Keratinocyte (primary cell): ENCODE data around the gene ZC3H14. TPM values are rescaled to one million over a fixed set of nuclear protein-coding genes. Genes with fewer than 3 reads are reported as not detected.
A peak's percentile ranks its signal among the peaks of the same experiment; 100 is the strongest.

Experiments
- DNase-seq: peaks from one replicate; pipeline ENCODE4 v3.0.0-alpha.2; 2011; ENCODE audit warnings: low read depth, missing footprints, low spot score
- FAIRE-seq: peaks from 2 replicates; lab custom pipeline; 2011; peaks lifted over from hg19 to GRCh38; lab: Jason Lieb, UNC
- H2AFZ ChIP-seq: 2 replicates; pipeline ENCODE4 v1.6.0; 2012; ENCODE audit warnings: low read length, control low read depth, inconsistent platforms; ENCODE audit not compliant: control insufficient read depth
- H3K27ac ChIP-seq: 2 replicates; pipeline ENCODE4 v1.5.1; 2011; ENCODE audit warnings: low read length; ENCODE audit not compliant: control insufficient read depth, insufficient read depth
- H3K27me3 ChIP-seq: 3 replicates; pipeline ENCODE4 v1.6.0; 2011; ENCODE audit warnings: low read length; ENCODE audit not compliant: control insufficient read depth, insufficient read depth; ENCODE audit errors: extremely low read depth
- H3K36me3 ChIP-seq, 2 experiments: 2 replicates in 1 of 2; 3 replicates in 1 of 2; pipeline ENCODE4 v1.5.1; 2011; ENCODE audit warnings: low read length in 2 of 2, mild to moderate bottlenecking in 1 of 2; ENCODE audit not compliant: control insufficient read depth in 2 of 2, insufficient read depth in 2 of 2; ENCODE audit errors: extremely low read depth in 1 of 2
- H3K4me1 ChIP-seq: 3 replicates; pipeline ENCODE4 v1.5.1; 2011; ENCODE audit warnings: low read length; ENCODE audit not compliant: control insufficient read depth, insufficient read depth; ENCODE audit errors: extremely low read depth
- H3K4me2 ChIP-seq: 3 replicates; pipeline ENCODE4 v1.6.0; 2011; ENCODE audit warnings: low read depth, low read length; ENCODE audit not compliant: control insufficient read depth, insufficient read depth; ENCODE audit errors: extremely low read depth
- H3K4me3 ChIP-seq, 3 experiments: fragments of 200-600 bp in 1 of 3; sonication (generic) in 1 of 3; 2 replicates in 2 of 3; 3 replicates in 1 of 3; pipeline ENCODE4 v1.5.1; 2011 to 2016; ENCODE audit warnings: low read length in 3 of 3, mild to moderate bottlenecking in 3 of 3, control low read depth in 2 of 3, inconsistent platforms in 1 of 3, low read depth in 1 of 3, mixed read lengths in 1 of 3, mixed run types in 1 of 3, moderate library complexity in 1 of 3; ENCODE audit not compliant: control insufficient read depth in 2 of 3, insufficient read depth in 2 of 3; ENCODE audit errors: extremely low read depth in 1 of 3
- H3K79me2 ChIP-seq: 2 replicates; pipeline ENCODE4 v1.6.0; 2012; ENCODE audit warnings: low read length; ENCODE audit not compliant: control insufficient read depth, insufficient read depth
- H3K9ac ChIP-seq: 3 replicates; pipeline ENCODE4 v1.6.0; 2011; ENCODE audit warnings: low read length; ENCODE audit not compliant: control insufficient read depth, insufficient read depth; ENCODE audit errors: extremely low read depth
- H3K9me1 ChIP-seq: 3 replicates; pipeline ENCODE4 v1.6.0; 2011; ENCODE audit warnings: low read length; ENCODE audit not compliant: control insufficient read depth, insufficient read depth; ENCODE audit errors: extremely low read depth
- H3K9me3 ChIP-seq: 2 replicates; pipeline ENCODE4 v1.5.1; 2012; ENCODE audit warnings: low read depth, low read length; ENCODE audit not compliant: control insufficient read depth
- H4K20me1 ChIP-seq: 3 replicates; pipeline ENCODE4 v1.6.0; 2011; ENCODE audit warnings: low read length; ENCODE audit not compliant: control insufficient read depth, insufficient read depth; ENCODE audit errors: extremely low read depth
- EZH2 ChIP-seq: IDR thresholded peaks from one replicate; pipeline ENCODE4 v1.6.1; 2012; ENCODE audit warnings: inconsistent platforms, mild to moderate bottlenecking, low read length, moderate library complexity
- dilution Hi-C: fragments of 300-500 bp; cut with MboI; formaldehyde crosslinking; loops from one replicate; pipeline ENCODE4 v1.7.0; 2020; ENCODE audit warnings: low sequenced_read_pairs; ENCODE audit not compliant: extremely low pct_ligation_motif_present
- polyA plus RNA-seq, 5 experiments: library from polyadenylated mRNA; depleted of rRNA in 3 of 5; stranded (reverse) in 3 of 5; stranded (forward) in 1 of 5; unstranded in 1 of 5; fragments of >200 nt; gene quantifications; 1 replicate in 1 of 5; 2 replicates in 3 of 5; 3 replicates in 1 of 5; pipeline versions ENCODE4 v1.2.1 to v1.2.3, GENCODE V29; 2011 to 2012; ENCODE audit warnings: missing spikeins in 2 of 5, low read depth in 1 of 5, low replicate concordance in 1 of 5
- TF ChIP-seq, protein P1 (sequence below), 3 experiments: IDR thresholded peaks in 1 of 3; conservative IDR thresholded peaks in 1 of 3; optimal IDR thresholded peaks in 1 of 3; 2 replicates in 2 of 3; 3 replicates in 1 of 3; pipeline versions ENCODE3 to v1.5.1; 2011; ENCODE audit warnings: low read length in 3 of 3, mild to moderate bottlenecking in 3 of 3, moderate library complexity in 2 of 3, control low read depth in 1 of 3, inconsistent platforms in 1 of 3; ENCODE audit not compliant: insufficient read depth in 2 of 3; ENCODE audit errors: extremely low read depth in 1 of 3

The ZC3H14 gene
- polyA plus RNA-seq, 1 donor (not counting 4 experiments of a cell fraction or from before 2014, with no cell fraction given): 129 TPM

GRCh38 chr14:88552876-88553275, 10.0 kb upstream of the ZC3H14 start:
- H3K27me3 ChIP-seq: no peaks in the 10 kb centered on the region
- no peak overlapping the region for H2AFZ ChIP-seq
- H3K9ac ChIP-seq: no peak overlapping the region
- no peaks in the 10 kb centered on the region for H4K20me1 ChIP-seq
- no peaks in the 10 kb centered on the region for H3K9me1 ChIP-seq
- H3K9me3 ChIP-seq: no peaks in the 10 kb centered on the region
- DNase-seq: no peak
- peaks cover 12% of the 10 kb centered on the region for H3K4me1 ChIP-seq
- no peak overlapping the region for H3K27ac ChIP-seq
- peaks cover 45% of the 10 kb centered on the region for H3K79me2 ChIP-seq
- FAIRE-seq: no peak
- TF ChIP-seq, protein P1, sequence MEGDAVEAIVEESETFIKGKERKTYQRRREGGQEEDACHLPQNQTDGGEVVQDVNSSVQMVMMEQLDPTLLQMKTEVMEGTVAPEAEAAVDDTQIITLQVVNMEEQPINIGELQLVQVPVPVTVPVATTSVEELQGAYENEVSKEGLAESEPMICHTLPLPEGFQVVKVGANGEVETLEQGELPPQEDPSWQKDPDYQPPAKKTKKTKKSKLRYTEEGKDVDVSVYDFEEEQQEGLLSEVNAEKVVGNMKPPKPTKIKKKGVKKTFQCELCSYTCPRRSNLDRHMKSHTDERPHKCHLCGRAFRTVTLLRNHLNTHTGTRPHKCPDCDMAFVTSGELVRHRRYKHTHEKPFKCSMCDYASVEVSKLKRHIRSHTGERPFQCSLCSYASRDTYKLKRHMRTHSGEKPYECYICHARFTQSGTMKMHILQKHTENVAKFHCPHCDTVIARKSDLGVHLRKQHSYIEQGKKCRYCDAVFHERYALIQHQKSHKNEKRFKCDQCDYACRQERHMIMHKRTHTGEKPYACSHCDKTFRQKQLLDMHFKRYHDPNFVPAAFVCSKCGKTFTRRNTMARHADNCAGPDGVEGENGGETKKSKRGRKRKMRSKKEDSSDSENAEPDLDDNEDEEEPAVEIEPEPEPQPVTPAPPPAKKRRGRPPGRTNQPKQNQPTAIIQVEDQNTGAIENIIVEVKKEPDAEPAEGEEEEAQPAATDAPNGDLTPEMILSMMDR (optimal IDR thresholded peaks at IDR 0.05 in 1 of 3, IDR thresholded peaks at IDR 0.05 in 1 of 3, conservative IDR thresholded peaks at IDR 0.05 in 1 of 3; ENCODE audit: extremely low read depth in 1 of 3, insufficient read depth in 2 of 3, low read length in 3 of 3): no peak
- TF ChIP-seq EZH2: no peak
- H3K36me3 ChIP-seq: peaks cover 3 to 9% of the 10 kb centered on the region in 2 experiments
- dilution Hi-C loops: no loop called here
- H3K4me3 ChIP-seq: peak overlapping the region in 2 of 3 experiments; percentile 84 to 97
- H3K4me2 ChIP-seq: peak overlapping the region; percentile 86

GRCh38 chr14:88553886-88554456, 8.9 kb upstream of the ZC3H14 start:
- Histone ChIP-seq H3K4me2 (peak overlapping the region; percentile 86), H3K36me3 (peaks cover 0 to 2% of the 10 kb centered on the region in 2 experiments), H3K27me3 (no peaks in the 10 kb centered on the region), H3K79me2 (peaks cover 38% of the 10 kb centered on the region), H3K4me3 (peak overlapping the region; percentile 68 to 97 (median 93)), H2AFZ (peak overlapping the region; percentile 70), H3K9me1 (no peaks in the 10 kb centered on the region), H4K20me1 (no peaks in the 10 kb centered on the region), H3K4me1 (peaks cover 12% of the 10 kb centered on the region), H3K9ac (peak overlapping the region; percentile 82), H3K9me3 (no peaks in the 10 kb centered on the region), H3K27ac (peak overlapping the region; percentile 50)
- DNase-seq: no peak
- dilution Hi-C loops: no loop called here
- FAIRE-seq: no peak
- TF ChIP-seq, protein P1 (optimal IDR thresholded peaks at IDR 0.05 in 1 of 3, IDR thresholded peaks at IDR 0.05 in 1 of 3, conservative IDR thresholded peaks at IDR 0.05 in 1 of 3; ENCODE audit: extremely low read depth in 1 of 3, insufficient read depth in 2 of 3, low read length in 3 of 3): no peak
- no peak for TF ChIP-seq EZH2
